Measurements from ENCODE around the gene ZNF384.
A peak's percentile ranks its signal among the peaks of the same experiment; 100 is the strongest.

The ZNF384 gene

GRCh38 chr12:6666211-6666610 lies 23.0 kb downstream of the ZNF384 start:
- Histone ChIP-seq H3K4me1 (ENCODE audit: insufficient read depth, insufficient read length) (no peaks in the 10 kb centered on the region), H3K9ac (ENCODE audit: insufficient read length, low read depth) (no peak overlapping the region), H3K27me3 (ENCODE audit: insufficient read depth, insufficient read length) (no peaks in the 10 kb centered on the region), H3K9me3 (ENCODE audit: insufficient read depth, low read length) (no peaks in the 10 kb centered on the region), H3K36me3 (ENCODE audit: insufficient read depth, insufficient read length, low read length) (peaks cover 56% of the 10 kb centered on the region), H3K4me3 (ENCODE audit: insufficient read length, low read depth) (no peak overlapping the region)
- no peak for DNase-seq (ENCODE audit: low read depth, low spot score)
- TF ChIP-seq ZNF274 (IDR thresholded peaks at IDR 0.05; ENCODE audit: low read depth, low read length) (no peak), SUZ12 (IDR thresholded peaks at IDR 0.05; ENCODE audit: extremely low read depth, insufficient read depth, insufficient read length) (no peak)

- Histone ChIP-seq H3K36me3 (ENCODE audit: insufficient read depth, insufficient read length, low read length) (peaks cover 43% of the 10 kb centered on the region), H3K4me1 (ENCODE audit: insufficient read depth, insufficient read length) (no peaks in the 10 kb centered on the region), H3K9ac (ENCODE audit: insufficient read length, low read depth) (no peak overlapping the region), H3K27me3 (ENCODE audit: insufficient read depth, insufficient read length) (no peaks in the 10 kb centered on the region), H3K9me3 (ENCODE audit: insufficient read depth, low read length) (no peaks in the 10 kb centered on the region), H3K4me3 (ENCODE audit: insufficient read length, low read depth) (no peak overlapping the region)
- TF ChIP-seq ZNF274 (IDR thresholded peaks at IDR 0.05; ENCODE audit: low read depth, low read length) (no peak), YY1 (IDR thresholded peaks at IDR 0.05; ENCODE audit: insufficient read depth, insufficient read length) (no peak), SUZ12 (IDR thresholded peaks at IDR 0.05; ENCODE audit: extremely low read depth, insufficient read depth, insufficient read length) (no peak)
- DNase-seq (ENCODE audit: low read depth, low spot score) = no peak
These were observed 24.3 kb downstream of the ZNF384 start for GRCh38 chr12:6664902-6665301.

- Histone ChIP-seq H3K27me3 (ENCODE audit: insufficient read depth, insufficient read length) (no peaks in the 10 kb centered on the region), H3K9ac (ENCODE audit: insufficient read length, low read depth) (peak within 1 kb of the TSS; percentile 78), H3K4me1 (ENCODE audit: insufficient read depth, insufficient read length) (no peaks in the 10 kb centered on the region), H3K9me3 (ENCODE audit: insufficient read depth, low read length) (no peaks in the 10 kb centered on the region), H3K36me3 (ENCODE audit: insufficient read depth, insufficient read length, low read length) (peaks cover 34% of the 10 kb centered on the region), H3K4me3 (ENCODE audit: insufficient read length, low read depth) (peak within 1 kb of the TSS; percentile 77)
- TF ChIP-seq SUZ12 (IDR thresholded peaks at IDR 0.05; ENCODE audit: extremely low read depth, insufficient read depth, insufficient read length) (no peak), ZNF274 (IDR thresholded peaks at IDR 0.05; ENCODE audit: low read depth, low read length) (no peak), YY1 (IDR thresholded peaks at IDR 0.05; ENCODE audit: insufficient read depth, insufficient read length) (peak; percentile 94)
- DNase-seq (ENCODE audit: low read depth, low spot score) = peak; percentile 100
These were observed 26.1 kb downstream of the ZNF384 start, which contains the start of gene ING4 for GRCh38 chr12:6662906-6663742. Gene ING4, minus strand, starts transcription at chr12:6663119. Its CDS starts 18 bp downstream, at chr12:6663101.

- peaks cover 30% of the 10 kb centered on the region for H3K36me3 ChIP-seq (ENCODE audit: insufficient read depth, insufficient read length, low read length)
- H3K4me3 ChIP-seq (ENCODE audit: insufficient read length, low read depth) = peak overlapping the region; percentile 77
- H3K4me1 ChIP-seq (ENCODE audit: insufficient read depth, insufficient read length) = no peaks in the 10 kb centered on the region
- DNase-seq (ENCODE audit: low read depth, low spot score) = no peak
- no peaks in the 10 kb centered on the region for H3K9me3 ChIP-seq (ENCODE audit: insufficient read depth, low read length)
- peak overlapping the region; percentile 78 for H3K9ac ChIP-seq (ENCODE audit: insufficient read length, low read depth)
- no peaks in the 10 kb centered on the region for H3K27me3 ChIP-seq (ENCODE audit: insufficient read depth, insufficient read length)
- TF ChIP-seq YY1 (IDR thresholded peaks at IDR 0.05; ENCODE audit: insufficient read depth, insufficient read length) (no peak), SUZ12 (IDR thresholded peaks at IDR 0.05; ENCODE audit: extremely low read depth, insufficient read depth, insufficient read length) (no peak), ZNF274 (IDR thresholded peaks at IDR 0.05; ENCODE audit: low read depth, low read length) (no peak)
These were observed 26.6 kb downstream of the ZNF384 start for GRCh38 chr12:6662602-6662905.

GRCh38 chr12:6653987-6654386 lies 35.2 kb downstream of the ZNF384 start:
- H3K27me3 ChIP-seq (ENCODE audit: insufficient read depth, insufficient read length) = no peaks in the 10 kb centered on the region
- H3K36me3 ChIP-seq (ENCODE audit: insufficient read depth, insufficient read length, low read length) = peaks cover 80% of the 10 kb centered on the region
- no peak for TF ChIP-seq SUZ12 (IDR thresholded peaks at IDR 0.05; ENCODE audit: extremely low read depth, insufficient read depth, insufficient read length)
- no peak for TF ChIP-seq ZNF274 (IDR thresholded peaks at IDR 0.05; ENCODE audit: low read depth, low read length)

GRCh38 chr12:6653342-6653741 lies 35.8 kb downstream of the ZNF384 start:
- Histone ChIP-seq H3K9ac (ENCODE audit: insufficient read length, low read depth) (no peak overlapping the region), H3K4me1 (ENCODE audit: insufficient read depth, insufficient read length) (no peaks in the 10 kb centered on the region), H3K4me3 (ENCODE audit: insufficient read length, low read depth) (no peak overlapping the region), H3K9me3 (ENCODE audit: insufficient read depth, low read length) (no peaks in the 10 kb centered on the region), H3K27me3 (ENCODE audit: insufficient read depth, insufficient read length) (no peaks in the 10 kb centered on the region), H3K36me3 (ENCODE audit: insufficient read depth, insufficient read length, low read length) (peaks cover 78% of the 10 kb centered on the region)
- TF ChIP-seq ZNF274 (IDR thresholded peaks at IDR 0.05; ENCODE audit: low read depth, low read length) (no peak), YY1 (IDR thresholded peaks at IDR 0.05; ENCODE audit: insufficient read depth, insufficient read length) (no peak), SUZ12 (IDR thresholded peaks at IDR 0.05; ENCODE audit: extremely low read depth, insufficient read depth, insufficient read length) (no peak)
- no peak for DNase-seq (ENCODE audit: low read depth, low spot score)

More at GRCh38 chr12:6653987-6654386, 35.2 kb downstream of the ZNF384 start:
- no peaks in the 10 kb centered on the region for H3K4me1 ChIP-seq (ENCODE audit: insufficient read depth, insufficient read length)
- H3K9ac ChIP-seq (ENCODE audit: insufficient read length, low read depth) = no peak overlapping the region
- no peak overlapping the region for H3K4me3 ChIP-seq (ENCODE audit: insufficient read length, low read depth)
- DNase-seq (ENCODE audit: low read depth, low spot score) = no peak
- no peaks in the 10 kb centered on the region for H3K9me3 ChIP-seq (ENCODE audit: insufficient read depth, low read length)

GRCh38 chr12:6652391-6652790 lies 36.8 kb downstream of the ZNF384 start:
- no peak for DNase-seq (ENCODE audit: low read depth, low spot score)
- no peak overlapping the region for H3K9ac ChIP-seq (ENCODE audit: insufficient read length, low read depth)
- TF ChIP-seq YY1 (IDR thresholded peaks at IDR 0.05; ENCODE audit: insufficient read depth, insufficient read length) = no peak
- TF ChIP-seq ZNF274 (IDR thresholded peaks at IDR 0.05; ENCODE audit: low read depth, low read length) = no peak
- TF ChIP-seq SUZ12 (IDR thresholded peaks at IDR 0.05; ENCODE audit: extremely low read depth, insufficient read depth, insufficient read length) = no peak
- H3K27me3 ChIP-seq (ENCODE audit: insufficient read depth, insufficient read length) = no peaks in the 10 kb centered on the region
- no peaks in the 10 kb centered on the region for H3K4me1 ChIP-seq (ENCODE audit: insufficient read depth, insufficient read length)
- H3K4me3 ChIP-seq (ENCODE audit: insufficient read length, low read depth) = no peak overlapping the region
- peaks cover 79% of the 10 kb centered on the region for H3K36me3 ChIP-seq (ENCODE audit: insufficient read depth, insufficient read length, low read length)
- H3K9me3 ChIP-seq (ENCODE audit: insufficient read depth, low read length) = no peaks in the 10 kb centered on the region
